Upper lobe of left lung (tissue), 4 donors: ENCODE measurements around the gene GATA3.

Experiments
- POLR2A ChIP-seq, 4 donors: fragments of 450-650 bp; IDR thresholded peaks; one replicate each; pipeline ENCODE4 v1.5.1; 2016 to 2017; ENCODE audit warnings: antibody characterized with exemption in 4 of 4, mild to moderate bottlenecking in 2 of 4
- POLR2AphosphoS5 ChIP-seq, 2 donors: sonication (generic); formaldehyde crosslinking; IDR thresholded peaks; one replicate each; pipeline ENCODE4 v1.5.1; 2017; ENCODE audit warnings: antibody characterized with exemption in 2 of 2
- TF ChIP-seq, protein P1 (sequence below), 6 experiments: fragments of 450-650 bp in 4 of 6; fragments of 200-600 bp in 2 of 6; sonication (generic) in 2 of 6; IDR thresholded peaks; one replicate each; pipeline ENCODE4 v1.5.1; 2016 to 2019; ENCODE audit warnings: antibody characterized with exemption in 6 of 6

DNA sequence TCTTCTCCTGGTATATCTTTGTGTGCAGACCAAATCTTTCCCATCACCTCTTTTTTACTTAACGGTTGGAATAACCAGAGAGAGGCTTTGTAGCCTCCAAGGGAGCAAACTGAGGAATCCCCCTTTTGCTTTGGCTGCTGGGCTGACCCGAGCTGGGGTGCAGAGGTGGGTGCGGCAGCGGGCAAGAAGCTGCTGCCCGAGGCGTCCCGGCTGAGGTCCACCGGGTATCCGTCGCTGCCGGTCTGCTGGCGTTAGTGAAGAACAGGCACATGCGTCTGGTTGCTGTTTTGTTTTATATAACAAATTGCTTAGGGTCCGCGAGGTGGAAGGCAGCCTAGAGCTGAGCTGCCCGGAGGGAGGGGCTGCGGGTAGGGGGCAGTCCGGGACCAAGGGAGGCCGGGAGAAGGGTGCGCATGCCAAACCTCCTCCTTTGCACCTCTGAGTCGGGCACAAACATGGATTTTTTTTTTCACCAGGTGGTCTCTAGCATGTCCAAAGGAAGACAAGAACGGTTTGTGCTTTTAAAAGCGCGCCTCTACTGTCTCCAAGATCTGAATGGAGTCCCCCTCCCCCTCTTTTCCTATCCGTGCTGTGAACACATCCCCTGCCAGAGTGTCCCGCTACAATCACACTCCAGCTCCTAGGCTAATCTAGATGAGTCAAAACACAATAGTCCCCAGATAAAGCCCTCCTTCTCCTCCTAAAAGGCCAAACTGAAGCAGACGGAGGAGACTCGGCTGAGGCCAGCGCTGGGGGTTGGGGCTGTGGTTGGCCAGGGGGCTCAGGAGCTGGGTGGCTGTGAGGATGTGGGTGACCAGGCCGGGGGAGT is 6.8 kb upstream of the GATA3 start:
- TF ChIP-seq, protein P1, sequence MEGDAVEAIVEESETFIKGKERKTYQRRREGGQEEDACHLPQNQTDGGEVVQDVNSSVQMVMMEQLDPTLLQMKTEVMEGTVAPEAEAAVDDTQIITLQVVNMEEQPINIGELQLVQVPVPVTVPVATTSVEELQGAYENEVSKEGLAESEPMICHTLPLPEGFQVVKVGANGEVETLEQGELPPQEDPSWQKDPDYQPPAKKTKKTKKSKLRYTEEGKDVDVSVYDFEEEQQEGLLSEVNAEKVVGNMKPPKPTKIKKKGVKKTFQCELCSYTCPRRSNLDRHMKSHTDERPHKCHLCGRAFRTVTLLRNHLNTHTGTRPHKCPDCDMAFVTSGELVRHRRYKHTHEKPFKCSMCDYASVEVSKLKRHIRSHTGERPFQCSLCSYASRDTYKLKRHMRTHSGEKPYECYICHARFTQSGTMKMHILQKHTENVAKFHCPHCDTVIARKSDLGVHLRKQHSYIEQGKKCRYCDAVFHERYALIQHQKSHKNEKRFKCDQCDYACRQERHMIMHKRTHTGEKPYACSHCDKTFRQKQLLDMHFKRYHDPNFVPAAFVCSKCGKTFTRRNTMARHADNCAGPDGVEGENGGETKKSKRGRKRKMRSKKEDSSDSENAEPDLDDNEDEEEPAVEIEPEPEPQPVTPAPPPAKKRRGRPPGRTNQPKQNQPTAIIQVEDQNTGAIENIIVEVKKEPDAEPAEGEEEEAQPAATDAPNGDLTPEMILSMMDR (IDR thresholded peaks at IDR 0.05): no peak
- TF ChIP-seq POLR2AphosphoS5 (IDR thresholded peaks at IDR 0.05): no peak
- no peak for TF ChIP-seq POLR2A (IDR thresholded peaks at IDR 0.05)
